HL-60 (cell line): ENCODE results near the gene FNIP2.

Experiments used
- DNase-seq, 2 experiments: peaks; one replicate each; pipeline ENCODE4 v3.0.0-alpha.2; 2010 to 2020; ENCODE audit warnings: low read depth in 1 of 2, low spot score in 1 of 2
- H3K27ac ChIP-seq: fragments of 250-450 bp; sonication (Bioruptor Pico); replicated peaks from 2 replicates; pipeline ENCODE4 v1.5.1; 2020; ENCODE audit warnings: mild to moderate bottlenecking, moderate library complexity
- H3K27me3 ChIP-seq: fragments of 250-450 bp; sonication (Bioruptor Pico); 2 replicates; pipeline ENCODE4 v1.5.1; 2021; ENCODE audit warnings: mild to moderate bottlenecking, moderate library complexity; ENCODE audit not compliant: insufficient read depth, poor library complexity, severe bottlenecking
- H3K4me3 ChIP-seq: replicated peaks from 2 replicates; pipeline ENCODE4 v1.5.1; 2011; ENCODE audit warnings: mild to moderate bottlenecking, control low read depth, low read length; ENCODE audit not compliant: insufficient read depth
- GABPA ChIP-seq: IDR thresholded peaks from 2 replicates; pipeline ENCODE4 v1.6.1; 2012; ENCODE audit warnings: low read depth
- POLR2AphosphoS5 ChIP-seq: IDR thresholded peaks from 2 replicates; pipeline ENCODE4 v1.6.1; 2012; ENCODE audit warnings: low read depth
- SPI1 ChIP-seq: IDR thresholded peaks from 2 replicates; pipeline ENCODE4 v1.6.1; 2012; ENCODE audit warnings: low read depth, mild to moderate bottlenecking, borderline replicate concordance
- TF ChIP-seq, protein P1 (sequence below): IDR thresholded peaks from one replicate; pipeline ENCODE4 v1.5.1; 2011; ENCODE audit warnings: low read length, control low read depth, inconsistent platforms; ENCODE audit not compliant: insufficient read depth
- TF ChIP-seq, protein P2 (sequence below): IDR thresholded peaks from 2 replicates; pipeline ENCODE4 v1.6.1; 2012; ENCODE audit warnings: low read depth; ENCODE audit not compliant: insufficient replicate concordance

Gene FNIP2

DNA sequence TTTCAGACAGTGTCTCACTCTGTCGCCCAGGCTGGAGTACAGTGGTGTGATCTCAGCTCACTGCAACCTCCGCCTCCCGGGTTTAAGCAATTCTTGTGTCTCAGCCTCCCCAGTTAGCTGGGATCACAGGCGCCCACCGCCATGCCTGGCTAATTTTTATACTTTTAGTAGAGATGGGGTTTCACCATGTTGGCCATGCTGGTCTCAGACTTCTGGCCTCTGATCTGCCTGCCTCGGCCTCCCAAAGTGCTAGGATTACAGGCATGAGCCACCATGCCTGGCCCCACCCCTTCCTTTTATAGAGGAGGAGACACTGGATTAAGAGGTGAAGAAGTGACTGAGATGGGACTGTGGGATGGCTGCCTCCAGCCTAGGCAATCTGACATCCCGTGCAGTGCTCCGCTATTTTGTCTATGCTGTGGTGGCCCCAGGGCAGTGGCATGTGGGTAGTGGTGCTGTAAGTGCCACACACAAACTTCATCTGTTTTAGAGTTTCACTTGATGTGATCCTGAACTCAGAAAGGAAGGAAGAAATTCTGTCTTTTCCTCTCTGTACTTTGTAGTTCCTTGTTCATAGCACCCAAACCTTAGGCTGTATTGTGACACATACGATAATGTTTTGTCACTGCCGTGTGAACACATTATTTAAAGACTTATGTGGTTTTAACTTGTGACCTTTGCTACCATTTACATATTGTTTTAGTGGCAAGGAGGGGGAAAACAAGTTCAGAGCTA, 48.9 kb downstream of the FNIP2 start:
- DNase-seq, result peak; percentile 71 to 75
- peak overlapping the region; percentile 30; the same call in 1 of the 2 replicates for H3K27ac ChIP-seq
- H3K4me3 ChIP-seq, result no peak overlapping the region
- TF ChIP-seq POLR2AphosphoS5 (no peak), SPI1 (peak; percentile 21; the same call in 1 of the 2 replicates), GABPA (no peak)
- TF ChIP-seq, protein P1, sequence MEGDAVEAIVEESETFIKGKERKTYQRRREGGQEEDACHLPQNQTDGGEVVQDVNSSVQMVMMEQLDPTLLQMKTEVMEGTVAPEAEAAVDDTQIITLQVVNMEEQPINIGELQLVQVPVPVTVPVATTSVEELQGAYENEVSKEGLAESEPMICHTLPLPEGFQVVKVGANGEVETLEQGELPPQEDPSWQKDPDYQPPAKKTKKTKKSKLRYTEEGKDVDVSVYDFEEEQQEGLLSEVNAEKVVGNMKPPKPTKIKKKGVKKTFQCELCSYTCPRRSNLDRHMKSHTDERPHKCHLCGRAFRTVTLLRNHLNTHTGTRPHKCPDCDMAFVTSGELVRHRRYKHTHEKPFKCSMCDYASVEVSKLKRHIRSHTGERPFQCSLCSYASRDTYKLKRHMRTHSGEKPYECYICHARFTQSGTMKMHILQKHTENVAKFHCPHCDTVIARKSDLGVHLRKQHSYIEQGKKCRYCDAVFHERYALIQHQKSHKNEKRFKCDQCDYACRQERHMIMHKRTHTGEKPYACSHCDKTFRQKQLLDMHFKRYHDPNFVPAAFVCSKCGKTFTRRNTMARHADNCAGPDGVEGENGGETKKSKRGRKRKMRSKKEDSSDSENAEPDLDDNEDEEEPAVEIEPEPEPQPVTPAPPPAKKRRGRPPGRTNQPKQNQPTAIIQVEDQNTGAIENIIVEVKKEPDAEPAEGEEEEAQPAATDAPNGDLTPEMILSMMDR, result no peak
- no peaks in the 10 kb centered on the region for H3K27me3 ChIP-seq

DNA sequence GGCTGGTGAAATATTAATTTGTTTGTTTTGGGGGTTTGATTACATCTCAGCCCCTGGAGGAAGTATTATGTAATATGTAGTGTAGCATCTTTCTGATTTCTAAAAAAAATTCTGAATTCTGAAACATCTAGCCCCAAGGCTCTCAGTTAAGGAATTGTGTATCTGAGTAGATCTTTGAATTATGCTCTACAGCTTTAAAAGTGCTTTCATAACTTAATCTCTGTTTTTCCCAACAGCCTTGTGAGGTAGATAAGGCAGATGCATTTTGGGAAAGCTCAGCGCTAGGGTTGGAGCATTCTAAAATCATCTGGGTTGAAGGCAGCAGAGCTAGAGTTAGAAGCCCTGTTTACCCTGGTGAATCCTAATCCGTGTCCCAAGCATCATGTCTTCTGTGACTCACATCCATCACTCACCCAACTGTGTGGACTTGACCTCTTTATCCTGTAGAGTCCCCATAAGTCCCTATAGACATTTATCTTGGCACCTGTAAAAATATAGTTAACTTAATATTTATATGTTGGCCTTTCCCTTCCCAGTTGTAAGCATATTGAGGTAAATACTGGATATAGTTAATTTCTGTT, 49.8 kb downstream of the FNIP2 start:
- peak overlapping the region; percentile 4 for H3K27ac ChIP-seq
- TF ChIP-seq, protein P1, result no peak
- no peak for TF ChIP-seq POLR2AphosphoS5
- TF ChIP-seq, protein P2, sequence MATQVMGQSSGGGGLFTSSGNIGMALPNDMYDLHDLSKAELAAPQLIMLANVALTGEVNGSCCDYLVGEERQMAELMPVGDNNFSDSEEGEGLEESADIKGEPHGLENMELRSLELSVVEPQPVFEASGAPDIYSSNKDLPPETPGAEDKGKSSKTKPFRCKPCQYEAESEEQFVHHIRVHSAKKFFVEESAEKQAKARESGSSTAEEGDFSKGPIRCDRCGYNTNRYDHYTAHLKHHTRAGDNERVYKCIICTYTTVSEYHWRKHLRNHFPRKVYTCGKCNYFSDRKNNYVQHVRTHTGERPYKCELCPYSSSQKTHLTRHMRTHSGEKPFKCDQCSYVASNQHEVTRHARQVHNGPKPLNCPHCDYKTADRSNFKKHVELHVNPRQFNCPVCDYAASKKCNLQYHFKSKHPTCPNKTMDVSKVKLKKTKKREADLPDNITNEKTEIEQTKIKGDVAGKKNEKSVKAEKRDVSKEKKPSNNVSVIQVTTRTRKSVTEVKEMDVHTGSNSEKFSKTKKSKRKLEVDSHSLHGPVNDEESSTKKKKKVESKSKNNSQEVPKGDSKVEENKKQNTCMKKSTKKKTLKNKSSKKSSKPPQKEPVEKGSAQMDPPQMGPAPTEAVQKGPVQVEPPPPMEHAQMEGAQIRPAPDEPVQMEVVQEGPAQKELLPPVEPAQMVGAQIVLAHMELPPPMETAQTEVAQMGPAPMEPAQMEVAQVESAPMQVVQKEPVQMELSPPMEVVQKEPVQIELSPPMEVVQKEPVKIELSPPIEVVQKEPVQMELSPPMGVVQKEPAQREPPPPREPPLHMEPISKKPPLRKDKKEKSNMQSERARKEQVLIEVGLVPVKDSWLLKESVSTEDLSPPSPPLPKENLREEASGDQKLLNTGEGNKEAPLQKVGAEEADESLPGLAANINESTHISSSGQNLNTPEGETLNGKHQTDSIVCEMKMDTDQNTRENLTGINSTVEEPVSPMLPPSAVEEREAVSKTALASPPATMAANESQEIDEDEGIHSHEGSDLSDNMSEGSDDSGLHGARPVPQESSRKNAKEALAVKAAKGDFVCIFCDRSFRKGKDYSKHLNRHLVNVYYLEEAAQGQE, result no peak
- no peak for TF ChIP-seq GABPA
- no peak for TF ChIP-seq SPI1

DNA sequence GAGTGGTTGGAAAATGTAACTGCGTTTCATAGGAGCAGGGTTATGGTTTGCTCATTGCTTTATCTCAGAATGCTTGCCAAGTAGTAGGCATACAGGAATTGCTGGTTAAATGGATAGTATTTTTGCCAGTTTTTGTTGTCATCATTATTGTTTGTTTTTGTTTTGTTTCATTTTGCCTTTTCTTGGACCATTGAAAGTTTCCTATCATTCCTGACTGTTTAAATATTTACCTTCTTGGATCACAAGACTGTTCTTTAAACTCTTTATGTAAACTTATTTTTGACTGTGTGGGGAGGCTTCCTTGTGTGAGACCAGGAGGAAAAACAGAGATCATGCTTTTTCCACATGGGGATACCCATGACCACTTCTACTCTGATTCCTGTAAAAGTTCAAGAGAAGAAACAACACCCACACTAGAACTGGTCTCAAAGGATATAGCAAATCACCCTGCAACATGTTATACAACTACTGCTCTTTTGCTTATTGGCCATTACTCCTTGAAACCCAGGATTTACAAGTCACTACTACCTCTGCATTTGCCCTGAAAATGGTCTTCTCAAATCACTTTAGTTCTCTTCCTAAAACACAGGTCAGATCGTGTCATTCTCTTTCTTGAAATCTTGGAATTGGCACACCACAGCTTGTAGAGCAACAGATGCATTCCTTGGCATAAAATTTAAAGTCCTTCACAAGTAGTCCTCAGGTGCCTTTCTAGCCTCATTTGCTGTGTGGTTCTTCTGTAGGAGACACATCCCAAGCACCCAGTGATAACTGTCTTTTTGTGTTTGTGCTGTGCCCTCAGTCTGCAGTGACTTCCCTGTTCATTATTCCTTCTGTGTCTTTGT, 51.3 kb downstream of the FNIP2 start:
- Histone ChIP-seq H3K27me3 (no peaks in the 10 kb centered on the region), H3K27ac (no peak overlapping the region), H3K4me3 (no peak overlapping the region)
- no peak for DNase-seq
- TF ChIP-seq SPI1 (no peak), POLR2AphosphoS5 (no peak), GABPA (no peak)
- TF ChIP-seq, protein P2, result no peak
- TF ChIP-seq, protein P1, result no peak

More for the DNA sequence above, 49.8 kb downstream of the FNIP2 start:
- Histone ChIP-seq H3K4me3 (no peak overlapping the region), H3K27me3 (no peaks in the 10 kb centered on the region)
- no peak for DNase-seq
